SK-N-SH (cell line): Measurements from ENCODE around the gene EIF4E1B.

Experiments used
- CTCF ChIP-seq: fragments of 200-600 bp; sonication (generic); IDR thresholded peaks from 2 replicates; pipeline ENCODE4 v1.6.1; 2017; ENCODE audit warnings: antibody characterized with exemption, mild to moderate bottlenecking, moderate library complexity
- EP300 ChIP-seq, 2 experiments: IDR thresholded peaks; 2 replicates each; pipeline versions ENCODE4 v1.4.0 to v1.6.1; 2012; ENCODE audit warnings: borderline replicate concordance in 1 of 2, low read depth in 1 of 2, low read length in 1 of 2
- EZH2phosphoT487 ChIP-seq: fragments of 200-600 bp; sonication (generic); IDR thresholded peaks from 2 replicates; pipeline ENCODE4 v1.6.1; 2017; ENCODE audit warnings: low read depth, mixed run types, mild to moderate bottlenecking, antibody characterized with exemption, moderate library complexity, borderline replicate concordance
- GABPA ChIP-seq: IDR thresholded peaks from 2 replicates; pipeline ENCODE4 v1.4.0; 2012; ENCODE audit warnings: low read depth, mild to moderate bottlenecking
- NRF1 ChIP-seq: IDR thresholded peaks from 2 replicates; pipeline ENCODE4 v1.6.1; 2012; ENCODE audit warnings: low read depth, mild to moderate bottlenecking, low read length
- RCOR1 ChIP-seq: fragments of 150-350 bp; IDR thresholded peaks from 2 replicates; pipeline ENCODE4 v1.6.1; 2017; ENCODE audit warnings: antibody characterized with exemption, low read length
- USF2 ChIP-seq: fragments of 150-350 bp; IDR thresholded peaks from 2 replicates; pipeline ENCODE4 v1.6.1; 2017; ENCODE audit warnings: antibody characterized with exemption, low read length, low read depth, borderline replicate concordance

DNA sequence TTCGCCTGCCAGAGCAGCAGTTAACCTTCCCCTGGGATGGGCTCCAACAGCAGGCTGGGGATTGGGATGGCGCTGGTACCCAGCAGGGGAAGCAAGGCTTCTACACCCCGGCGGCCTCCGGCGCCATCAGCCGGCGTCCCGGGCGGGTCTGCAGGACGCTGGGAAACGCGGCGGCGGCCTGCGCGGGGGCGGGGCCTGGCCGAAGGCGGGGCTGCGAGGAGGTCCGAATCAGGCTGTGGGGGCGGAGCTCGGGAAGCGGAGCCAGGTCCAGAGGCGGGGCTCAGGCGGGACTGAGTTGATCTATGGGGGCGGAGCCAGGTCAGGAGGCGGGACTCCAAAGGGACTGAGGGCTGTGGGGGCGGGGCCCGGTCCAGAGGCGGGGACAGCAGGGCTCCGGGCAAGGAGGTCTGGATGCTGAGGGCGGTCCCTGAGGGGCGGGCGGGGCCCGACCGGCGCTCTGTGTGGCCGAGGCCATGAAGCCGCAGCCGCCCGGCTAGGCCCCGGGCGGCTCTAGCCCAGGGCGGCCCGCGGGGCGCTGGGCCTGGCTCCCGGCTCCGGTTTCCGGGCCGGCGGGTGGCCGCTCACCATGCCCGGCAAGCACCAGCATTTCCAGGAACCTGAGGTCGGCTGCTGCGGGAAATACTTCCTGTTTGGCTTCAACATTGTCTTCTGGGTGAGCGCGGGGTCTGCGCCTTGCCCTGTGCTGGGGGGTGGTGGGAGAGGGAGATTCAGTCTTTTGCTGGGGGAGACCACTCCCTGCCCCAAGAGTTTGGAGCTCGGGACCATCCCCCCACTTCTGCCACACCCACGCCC, 16.8 kb downstream of the EIF4E1B start, which contains the start of gene TSPAN17:
- TF ChIP-seq CTCF (peak; percentile 46), USF2 (0 out of 2 replicates have a peak, but pooled peaks have one; percentile 14), NRF1 (peak; percentile 69), EP300 (IDR thresholded peaks at IDR 0.05; ENCODE audit: borderline replicate concordance in 1 of 2, low read depth in 1 of 2, low read length in 1 of 2) (no peak; a peak in 1 of 4 replicates), RCOR1 (no peak), GABPA (no peak), EZH2phosphoT487 (no peak)
